Superior temporal gyrus (tissue), 1 donor: ENCODE results near the gene PTMA.
"Not testable (repeated sequence)": the region's sequence is repeated elsewhere in the genome, so short reads cannot be mapped to it uniquely, and the experiment has no call there.

Experiments
- DNase-seq: peaks from one replicate; pipeline ENCODE4 v3.0.0-alpha.2; 2016; ENCODE audit errors: extremely low spot score

Gene PTMA

GRCh38 chr2:231696004-231696367 lies 12.3 kb upstream of the PTMA start:
- no peak for DNase-seq

- no peak for DNase-seq
Observed at GRCh38 chr2:231699006-231699405, 9.3 kb upstream of the PTMA start.

GRCh38 chr2:231701456-231702373 lies 6.6 kb upstream of the PTMA start:
- peak; percentile 40 for DNase-seq

- DNase-seq, result no peak
Observed at GRCh38 chr2:231704017-231704416, 4.3 kb upstream of the PTMA start.

GRCh38 chr2:231706731-231707624 lies 1.3 kb upstream of the PTMA start:
- peak; percentile 100 for DNase-seq

GRCh38 chr2:231707625-231707926 lies 749 bp upstream of the PTMA start:
- no peak for DNase-seq

- DNase-seq, result no peak
Observed at GRCh38 chr2:231708773-231709635, 679 bp downstream of the PTMA start.

GRCh38 chr2:231709636-231709980 lies 1.3 kb downstream of the PTMA start:
- DNase-seq, result peak; percentile 53

- peak; percentile 78 for DNase-seq
Observed at GRCh38 chr2:231709981-231710798, 1.9 kb downstream of the PTMA start.

- peak; percentile 53 for DNase-seq
Observed at GRCh38 chr2:231710799-231711676, 2.7 kb downstream of the PTMA start.

GRCh38 chr2:231711677-231712450 lies 3.5 kb downstream of the PTMA start:
- no peak for DNase-seq

- not testable (repeated sequence) for DNase-seq
Observed at GRCh38 chr2:231712451-231713021, 4.2 kb downstream of the PTMA start.

- not testable (repeated sequence) for DNase-seq
Observed at GRCh38 chr2:231713406-231713729, 5.0 kb downstream of the PTMA start.

- DNase-seq, result peak; percentile 87
Observed at GRCh38 chr2:231713730-231714638, 5.7 kb downstream of the PTMA start.

GRCh38 chr2:231714639-231715498 lies 6.5 kb downstream of the PTMA start:
- DNase-seq, result peak; percentile 90

- no peak for DNase-seq
Observed at GRCh38 chr2:231715499-231715837, 7.1 kb downstream of the PTMA start.

- no peak for DNase-seq
Observed at GRCh38 chr2:231715988-231716616, 7.8 kb downstream of the PTMA start.
